ENCODE measurements around the gene SHF. TPM values are rescaled to one million over a fixed set of nuclear protein-coding genes. Genes with fewer than 3 reads are reported as not detected.
"Not testable (repeated sequence)": the region's sequence is repeated elsewhere in the genome, so short reads cannot be mapped to it uniquely, and the experiment has no call there.

Gene SHF
- polyA plus RNA-seq (2012; ENCODE audit: low read depth, missing spikeins), result 12.8 TPM

- DNase-seq (ENCODE audit: insufficient read length, low spot score) (no peak), FAIRE-seq (peak; percentile 76)
- TF ChIP-seq POLR2AphosphoS5 (IDR thresholded peaks at IDR 0.05; ENCODE audit: low read depth, low read length), result peak; percentile 83
- peak; percentile 71 for TF ChIP-seq POLR2A (IDR thresholded peaks at IDR 0.05; ENCODE audit: low read depth, low read length)
- TF ChIP-seq POU2F2 (IDR thresholded peaks at IDR 0.05; ENCODE audit: low read depth, low read length), result no peak
Observed at GRCh38 chr15:45187894-45188830, at the start of gene SHF. TSS of gene SHF (minus strand) at chr15:45187966. CDS start at chr15:45187951, 15 bp downstream.

GRCh38 chr15:45236806-45237205 lies 49.0 kb upstream of the SHF start:
- not testable (repeated sequence) for DNase-seq (ENCODE audit: insufficient read length, low spot score); FAIRE-seq

GRCh38 chr15:45234562-45235235 lies 46.9 kb upstream of the SHF start:
- no peak for FAIRE-seq
- DNase-seq (ENCODE audit: insufficient read length, low spot score), result no peak
- TF ChIP-seq SPI1 (IDR thresholded peaks at IDR 0.05; ENCODE audit: low read depth, low read length), result no peak

- TF ChIP-seq SPI1 (IDR thresholded peaks at IDR 0.05; ENCODE audit: low read depth, low read length) (no peak), POU2F2 (IDR thresholded peaks at IDR 0.05; ENCODE audit: low read depth, low read length) (no peak), TAF1 (IDR thresholded peaks at IDR 0.05; ENCODE audit: low read depth, low read length) (no peak), POLR2AphosphoS5 (IDR thresholded peaks at IDR 0.05; ENCODE audit: low read depth, low read length) (no peak), POLR2A (IDR thresholded peaks at IDR 0.05; ENCODE audit: low read depth, low read length) (no peak), PAX5 (IDR thresholded peaks at IDR 0.05; ENCODE audit: insufficient read depth, low read length, severe bottlenecking) (no peak)
- FAIRE-seq (no peak), DNase-seq (ENCODE audit: insufficient read length, low spot score) (no peak)
Observed at GRCh38 chr15:45231864-45232562, 44.2 kb upstream of the SHF start.

- FAIRE-seq (no peak), DNase-seq (ENCODE audit: insufficient read length, low spot score) (no peak)
- TF ChIP-seq POLR2A (IDR thresholded peaks at IDR 0.05; ENCODE audit: low read depth, low read length) (no peak), POU2F2 (IDR thresholded peaks at IDR 0.05; ENCODE audit: low read depth, low read length) (no peak), TAF1 (IDR thresholded peaks at IDR 0.05; ENCODE audit: low read depth, low read length) (no peak), PAX5 (IDR thresholded peaks at IDR 0.05; ENCODE audit: insufficient read depth, low read length, severe bottlenecking) (no peak), POLR2AphosphoS5 (IDR thresholded peaks at IDR 0.05; ENCODE audit: low read depth, low read length) (no peak), SPI1 (IDR thresholded peaks at IDR 0.05; ENCODE audit: low read depth, low read length) (no peak)
Observed at GRCh38 chr15:45231132-45231531, 43.4 kb upstream of the SHF start.

- no peak for FAIRE-seq
- TF ChIP-seq TAF1 (IDR thresholded peaks at IDR 0.05; ENCODE audit: low read depth, low read length), result no peak
- TF ChIP-seq POLR2A (IDR thresholded peaks at IDR 0.05; ENCODE audit: low read depth, low read length), result no peak
- peak; percentile 35; the same call in 1 of the 2 replicates for TF ChIP-seq SPI1 (IDR thresholded peaks at IDR 0.05; ENCODE audit: low read depth, low read length)
- no peak for TF ChIP-seq POU2F2 (IDR thresholded peaks at IDR 0.05; ENCODE audit: low read depth, low read length)
- no peak for TF ChIP-seq POLR2AphosphoS5 (IDR thresholded peaks at IDR 0.05; ENCODE audit: low read depth, low read length)
- TF ChIP-seq PAX5 (IDR thresholded peaks at IDR 0.05; ENCODE audit: insufficient read depth, low read length, severe bottlenecking), result no peak
- no peak for DNase-seq (ENCODE audit: insufficient read length, low spot score)
Observed at GRCh38 chr15:45230245-45230965, 42.6 kb upstream of the SHF start.

- no peak for DNase-seq (ENCODE audit: insufficient read length, low spot score)
- no peak for FAIRE-seq
- TF ChIP-seq SPI1 (IDR thresholded peaks at IDR 0.05; ENCODE audit: low read depth, low read length), result no peak
- TF ChIP-seq POU2F2 (IDR thresholded peaks at IDR 0.05; ENCODE audit: low read depth, low read length), result no peak
- TF ChIP-seq TAF1 (IDR thresholded peaks at IDR 0.05; ENCODE audit: low read depth, low read length), result no peak
- no peak for TF ChIP-seq POLR2AphosphoS5 (IDR thresholded peaks at IDR 0.05; ENCODE audit: low read depth, low read length)
- no peak for TF ChIP-seq PAX5 (IDR thresholded peaks at IDR 0.05; ENCODE audit: insufficient read depth, low read length, severe bottlenecking)
- no peak for TF ChIP-seq POLR2A (IDR thresholded peaks at IDR 0.05; ENCODE audit: low read depth, low read length)
Observed at GRCh38 chr15:45228931-45229330, 41.2 kb upstream of the SHF start.

- DNase-seq (ENCODE audit: insufficient read length, low spot score), result no peak
- no peak for FAIRE-seq
- TF ChIP-seq POU2F2 (IDR thresholded peaks at IDR 0.05; ENCODE audit: low read depth, low read length) (no peak), SPI1 (IDR thresholded peaks at IDR 0.05; ENCODE audit: low read depth, low read length) (no peak), PAX5 (IDR thresholded peaks at IDR 0.05; ENCODE audit: insufficient read depth, low read length, severe bottlenecking) (no peak), TAF1 (IDR thresholded peaks at IDR 0.05; ENCODE audit: low read depth, low read length) (no peak), POLR2AphosphoS5 (IDR thresholded peaks at IDR 0.05; ENCODE audit: low read depth, low read length) (no peak), POLR2A (IDR thresholded peaks at IDR 0.05; ENCODE audit: low read depth, low read length) (no peak)
Observed at GRCh38 chr15:45225506-45226273, 37.9 kb upstream of the SHF start.
